Kidney epithelial cell (primary cell): ENCODE data around the gene PCDHGB3. TPM values are rescaled to one million over a fixed set of nuclear protein-coding genes. Genes with fewer than 3 reads are reported as not detected.
"Not testable (repeated sequence)": the region's sequence is repeated elsewhere in the genome, so short reads cannot be mapped to it uniquely, and the experiment has no call there.

Experiments used
- DNase-seq: peaks from one replicate; pipeline ENCODE4 v3.0.0-alpha.2; 2010; ENCODE audit warnings: low read depth
- H3K27me3 ChIP-seq: 2 replicates; pipeline ENCODE4 v1.6.0; 2011; ENCODE audit warnings: low read length; ENCODE audit not compliant: control insufficient read depth, insufficient read depth
- H3K36me3 ChIP-seq: 2 replicates; pipeline ENCODE4 v1.5.1; 2011; ENCODE audit warnings: low read length; ENCODE audit not compliant: control insufficient read depth, insufficient read depth
- H3K4me3 ChIP-seq: 2 replicates; pipeline ENCODE4 v1.5.1; 2011; ENCODE audit warnings: low read depth, mild to moderate bottlenecking, control low read depth, low read length
- total RNA-seq: library from RNA; depleted of rRNA; stranded (reverse); fragments of >200 nt; gene quantifications from 2 replicates; pipeline ENCODE4 v1.2.3, GENCODE V29; 2015
- TF ChIP-seq, protein P1 (sequence below): IDR thresholded peaks from 2 replicates; pipeline ENCODE4 v1.5.1; 2011; ENCODE audit warnings: mild to moderate bottlenecking, moderate library complexity, low read length, control low read depth, inconsistent platforms; ENCODE audit not compliant: insufficient read depth, poor library complexity, severe bottlenecking

PCDHGB3 gene
- total RNA-seq, 1 donor from 2014 or later, result 1.3 TPM

DNA sequence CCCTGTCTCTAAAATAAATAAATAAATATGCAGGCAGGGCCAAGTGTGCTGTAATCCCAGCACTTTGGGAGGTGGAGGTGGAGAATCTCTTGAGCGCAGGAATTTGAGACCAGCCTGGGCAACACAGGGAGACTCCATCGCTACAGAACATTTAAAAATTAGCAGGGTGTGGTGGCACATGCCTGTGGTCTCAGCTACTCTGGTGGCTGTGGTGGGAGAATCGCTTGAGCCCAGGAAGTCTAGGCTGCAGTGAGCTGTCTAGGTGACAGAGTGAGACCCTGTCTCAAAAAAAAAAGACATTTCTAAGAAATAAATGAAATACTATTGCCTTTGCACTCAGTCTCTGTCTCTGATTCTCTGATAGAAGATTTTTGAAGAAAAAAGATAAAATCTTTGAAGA lies 41.5 kb downstream of the PCDHGB3 start:
- Histone ChIP-seq H3K4me3 (no peak overlapping the region), H3K36me3 (no peaks in the 10 kb centered on the region), H3K27me3 (peaks cover 16% of the 10 kb centered on the region)
- DNase-seq, result no peak
- TF ChIP-seq, protein P1, sequence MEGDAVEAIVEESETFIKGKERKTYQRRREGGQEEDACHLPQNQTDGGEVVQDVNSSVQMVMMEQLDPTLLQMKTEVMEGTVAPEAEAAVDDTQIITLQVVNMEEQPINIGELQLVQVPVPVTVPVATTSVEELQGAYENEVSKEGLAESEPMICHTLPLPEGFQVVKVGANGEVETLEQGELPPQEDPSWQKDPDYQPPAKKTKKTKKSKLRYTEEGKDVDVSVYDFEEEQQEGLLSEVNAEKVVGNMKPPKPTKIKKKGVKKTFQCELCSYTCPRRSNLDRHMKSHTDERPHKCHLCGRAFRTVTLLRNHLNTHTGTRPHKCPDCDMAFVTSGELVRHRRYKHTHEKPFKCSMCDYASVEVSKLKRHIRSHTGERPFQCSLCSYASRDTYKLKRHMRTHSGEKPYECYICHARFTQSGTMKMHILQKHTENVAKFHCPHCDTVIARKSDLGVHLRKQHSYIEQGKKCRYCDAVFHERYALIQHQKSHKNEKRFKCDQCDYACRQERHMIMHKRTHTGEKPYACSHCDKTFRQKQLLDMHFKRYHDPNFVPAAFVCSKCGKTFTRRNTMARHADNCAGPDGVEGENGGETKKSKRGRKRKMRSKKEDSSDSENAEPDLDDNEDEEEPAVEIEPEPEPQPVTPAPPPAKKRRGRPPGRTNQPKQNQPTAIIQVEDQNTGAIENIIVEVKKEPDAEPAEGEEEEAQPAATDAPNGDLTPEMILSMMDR, result no peak

DNA sequence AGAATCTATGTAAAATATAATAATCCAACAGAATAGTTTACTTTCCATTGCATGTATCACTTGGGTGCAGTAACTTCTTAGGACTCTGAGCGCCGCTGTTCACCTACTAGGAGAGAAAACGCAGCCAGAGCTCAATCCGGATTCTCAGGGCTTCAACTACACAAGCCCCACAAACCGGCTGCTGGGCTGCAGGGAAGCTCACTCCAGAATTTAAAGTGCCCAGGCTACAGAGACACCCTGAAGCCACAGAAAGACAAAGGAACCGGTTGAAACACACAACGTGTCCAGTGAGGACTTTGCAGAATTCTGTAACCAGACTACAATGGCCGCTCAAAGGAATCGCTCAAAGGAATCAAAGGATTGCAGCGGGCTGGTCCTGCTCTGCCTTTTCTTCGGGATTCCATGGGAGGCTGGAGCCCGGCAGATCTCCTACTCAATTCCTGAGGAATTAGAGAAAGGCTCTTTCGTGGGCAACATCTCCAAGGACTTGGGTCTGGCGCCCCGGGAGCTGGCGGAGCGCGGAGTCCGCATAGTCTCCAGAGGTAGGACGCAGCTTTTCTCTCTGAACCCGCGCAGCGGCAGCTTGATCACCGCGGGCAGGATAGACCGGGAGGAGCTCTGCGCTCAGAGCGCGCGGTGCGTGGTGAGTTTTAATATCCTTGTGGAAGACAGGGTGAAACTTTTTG lies 43.0 kb downstream of the PCDHGB3 start, which contains the start of gene PCDHGA10:
Gene PCDHGA10 (plus strand): TSS at position 134 of the 686 bp plus-strand sequence. CDS start 189 bp downstream, at position 323.
- peak within 1 kb of the TSS; percentile 30 for H3K4me3 ChIP-seq
- no peaks in the 10 kb centered on the region for H3K36me3 ChIP-seq
- TF ChIP-seq, protein P1, result peak; percentile 34
- no peak for DNase-seq
- peaks cover 16% of the 10 kb centered on the region for H3K27me3 ChIP-seq

GRCh38 chr5:141413540-141414069 lies 43.6 kb downstream of the PCDHGB3 start:
- DNase-seq, result no peak
- Histone ChIP-seq H3K27me3 (peaks cover 14% of the 10 kb centered on the region), H3K36me3 (no peaks in the 10 kb centered on the region), H3K4me3 (peak overlapping the region; percentile 30)
- TF ChIP-seq, protein P1, result no peak

DNA sequence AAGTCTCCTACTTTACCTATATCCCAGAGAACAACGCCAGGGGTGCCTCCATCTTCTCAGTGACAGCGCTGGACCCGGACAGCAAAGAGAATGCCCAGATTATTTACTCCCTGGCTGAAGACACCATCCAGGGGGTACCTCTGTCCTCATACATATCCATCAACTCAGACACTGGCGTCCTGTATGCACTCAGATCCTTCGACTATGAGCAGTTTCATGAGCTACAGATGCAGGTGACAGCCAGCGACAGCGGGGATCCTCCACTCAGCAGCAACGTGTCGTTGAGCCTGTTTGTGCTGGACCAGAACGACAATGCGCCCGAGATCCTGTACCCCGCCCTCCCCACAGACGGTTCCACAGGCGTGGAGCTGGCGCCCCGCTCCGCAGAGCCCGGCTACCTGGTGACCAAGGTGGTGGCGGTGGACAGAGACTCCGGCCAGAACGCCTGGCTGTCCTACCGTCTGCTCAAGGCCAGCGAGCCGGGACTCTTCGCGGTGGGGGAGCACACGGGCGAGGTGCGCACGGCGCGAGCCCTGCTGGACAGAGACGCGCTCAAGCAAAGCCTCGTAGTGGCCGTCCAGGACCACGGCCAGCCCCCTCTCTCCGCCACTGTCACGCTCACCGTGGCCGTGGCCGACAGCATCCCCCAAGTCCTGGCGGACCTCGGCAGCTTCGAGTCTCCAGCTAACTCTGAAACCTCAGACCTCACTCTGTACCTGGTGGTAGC lies 44.7 kb downstream of the PCDHGB3 start:
- H3K4me3 ChIP-seq, H3K36me3 ChIP-seq, DNase-seq: not testable (repeated sequence)
- peaks cover 18% of the 10 kb centered on the region for H3K27me3 ChIP-seq

DNA sequence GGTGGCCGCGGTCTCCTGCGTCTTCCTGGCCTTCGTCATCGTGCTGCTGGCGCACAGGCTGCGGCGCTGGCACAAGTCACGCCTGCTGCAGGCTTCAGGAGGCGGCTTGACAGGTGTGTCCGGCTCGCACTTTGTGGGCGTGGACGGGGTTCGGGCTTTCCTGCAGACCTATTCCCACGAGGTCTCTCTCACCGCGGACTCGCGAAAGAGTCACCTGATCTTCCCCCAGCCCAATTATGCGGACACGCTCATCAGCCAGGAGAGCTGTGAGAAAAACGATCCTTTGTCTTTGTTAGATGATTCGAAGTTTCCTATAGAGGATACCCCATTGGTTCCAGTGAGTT lies 45.2 kb downstream of the PCDHGB3 start:
- not testable (repeated sequence) for H3K36me3 ChIP-seq, DNase-seq, H3K4me3 ChIP-seq
- peaks cover 14% of the 10 kb centered on the region for H3K27me3 ChIP-seq

DNA sequence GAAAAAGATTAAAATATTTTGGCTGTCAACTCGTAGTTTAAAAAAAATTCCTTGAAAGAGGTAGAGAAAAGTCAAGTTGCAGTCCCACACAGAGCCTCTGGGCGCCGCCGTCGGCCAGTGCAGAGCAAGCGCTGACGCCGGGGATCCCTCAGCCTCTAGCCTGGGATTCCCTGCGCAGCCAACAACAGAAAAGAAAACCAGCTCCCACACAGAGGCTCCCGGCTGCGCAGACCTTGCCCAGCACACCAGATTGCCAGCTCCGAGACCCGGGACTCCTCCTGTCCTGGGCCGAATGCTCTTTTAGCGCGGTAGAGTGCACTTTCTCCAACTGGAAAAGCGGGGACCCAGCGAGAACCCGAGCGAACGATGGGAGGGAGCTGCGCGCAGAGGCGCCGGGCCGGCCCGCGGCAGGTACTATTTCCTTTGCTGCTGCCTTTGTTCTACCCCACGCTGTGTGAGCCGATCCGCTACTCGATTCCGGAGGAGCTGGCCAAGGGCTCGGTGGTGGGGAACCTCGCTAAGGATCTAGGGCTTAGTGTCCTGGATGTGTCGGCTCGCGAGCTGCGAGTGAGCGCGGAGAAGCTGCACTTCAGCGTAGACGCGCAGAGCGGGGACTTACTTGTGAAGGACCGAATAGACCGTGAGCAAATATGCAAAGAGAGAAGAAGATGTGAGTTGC lies 47.6 kb downstream of the PCDHGB3 start, which contains the start of gene PCDHGB7:
Gene PCDHGB7 (plus strand): TSS at position 184 of the 679 bp plus-strand sequence. CDS start 183 bp downstream, at position 367.
- DNase-seq, H3K36me3 ChIP-seq: not testable (repeated sequence)
- Histone ChIP-seq H3K4me3 (peak within 1 kb of the TSS; percentile 42), H3K27me3 (peaks cover 18% of the 10 kb centered on the region)
- TF ChIP-seq, protein P1, result peak; percentile 83
